Left renal cortex interstitium (tissue), 4 donors: Measurements from ENCODE around the gene RPRD1B. TPM values are rescaled to one million over a fixed set of nuclear protein-coding genes. Genes with fewer than 3 reads are reported as not detected.

ENCODE experiments used
- DNase-seq, 4 donors: peaks; one replicate each; pipeline ENCODE4 v3.0.0-alpha.2; 2013; ENCODE audit warnings: low read depth in 4 of 4, low spot score in 2 of 4, missing footprints in 1 of 4
- polyA plus RNA-seq, 4 donors: library from polyadenylated mRNA; unstranded; fragments of 120-200 nt; gene quantifications; one replicate each; pipeline ENCODE4 v1.2.1, GENCODE V29; 2013; ENCODE audit not compliant: insufficient read length in 4 of 4

The RPRD1B gene
- polyA plus RNA-seq, 4 donors: 35.3 to 41.6 (median 37.7) TPM

DNA sequence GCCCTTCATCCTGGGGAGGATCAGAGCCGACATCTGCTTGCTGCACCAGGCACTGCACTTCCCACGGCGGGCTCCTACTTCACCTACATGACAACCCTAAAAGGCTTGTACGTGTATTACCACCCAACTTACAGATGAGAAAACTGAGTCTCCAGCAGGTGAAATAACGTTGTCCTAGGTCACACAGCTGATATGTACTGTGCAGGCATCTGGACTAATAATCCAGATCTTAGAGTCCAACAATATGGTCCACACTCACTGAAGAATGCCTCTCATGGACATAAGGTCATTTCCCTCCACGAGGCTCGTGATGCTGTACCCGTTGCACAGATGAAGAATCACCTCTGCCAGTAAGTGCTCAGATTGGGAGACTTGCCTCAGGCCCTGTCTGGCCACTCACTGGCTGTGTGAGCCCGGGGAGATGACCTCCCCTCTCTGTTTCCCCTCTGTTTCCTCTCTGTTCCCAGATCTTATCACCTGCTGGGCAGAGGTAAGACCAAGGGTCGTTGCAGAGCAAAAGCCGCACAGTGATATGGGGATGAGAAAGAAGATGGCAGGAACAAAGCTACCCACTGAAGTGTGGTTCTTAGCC, 99.5 kb downstream of the RPRD1B start:
- no peak for DNase-seq

DNA sequence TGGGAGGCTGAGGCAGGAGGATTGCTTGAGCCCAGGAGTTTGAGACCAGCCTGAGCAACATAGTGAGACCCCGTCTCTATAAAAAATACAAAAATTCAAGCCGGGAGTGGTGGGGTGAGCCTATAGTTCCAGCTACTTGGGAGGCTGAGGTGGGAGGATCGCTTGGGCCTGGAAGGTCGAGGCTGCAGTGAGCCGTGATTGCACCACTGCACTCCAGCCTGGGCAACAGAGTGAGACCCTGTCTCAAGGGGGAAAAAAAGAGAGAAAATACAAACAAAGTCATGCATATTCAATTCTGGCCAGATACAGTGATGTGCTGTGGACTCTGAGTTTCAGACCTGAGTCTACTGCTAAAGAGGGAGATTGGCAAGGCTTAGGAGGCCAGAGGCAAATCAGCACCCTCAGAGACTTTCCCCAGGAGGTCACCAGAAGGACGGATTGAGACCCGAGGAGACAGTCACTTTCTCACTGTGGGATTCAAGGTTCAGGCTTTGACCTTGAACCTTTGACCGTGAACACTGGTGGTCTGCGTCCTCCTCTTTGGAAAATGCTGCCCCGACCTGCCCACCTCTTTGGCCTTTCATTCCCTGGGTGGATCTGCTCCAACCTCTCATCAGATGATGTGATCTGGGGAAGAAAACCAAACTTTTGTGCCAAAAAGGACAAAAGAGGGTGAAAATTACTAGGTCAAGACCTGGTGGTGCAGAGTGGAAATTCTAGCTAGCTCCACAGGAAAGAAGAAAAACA, 100.3 kb downstream of the RPRD1B start:
- no peak for DNase-seq

DNA sequence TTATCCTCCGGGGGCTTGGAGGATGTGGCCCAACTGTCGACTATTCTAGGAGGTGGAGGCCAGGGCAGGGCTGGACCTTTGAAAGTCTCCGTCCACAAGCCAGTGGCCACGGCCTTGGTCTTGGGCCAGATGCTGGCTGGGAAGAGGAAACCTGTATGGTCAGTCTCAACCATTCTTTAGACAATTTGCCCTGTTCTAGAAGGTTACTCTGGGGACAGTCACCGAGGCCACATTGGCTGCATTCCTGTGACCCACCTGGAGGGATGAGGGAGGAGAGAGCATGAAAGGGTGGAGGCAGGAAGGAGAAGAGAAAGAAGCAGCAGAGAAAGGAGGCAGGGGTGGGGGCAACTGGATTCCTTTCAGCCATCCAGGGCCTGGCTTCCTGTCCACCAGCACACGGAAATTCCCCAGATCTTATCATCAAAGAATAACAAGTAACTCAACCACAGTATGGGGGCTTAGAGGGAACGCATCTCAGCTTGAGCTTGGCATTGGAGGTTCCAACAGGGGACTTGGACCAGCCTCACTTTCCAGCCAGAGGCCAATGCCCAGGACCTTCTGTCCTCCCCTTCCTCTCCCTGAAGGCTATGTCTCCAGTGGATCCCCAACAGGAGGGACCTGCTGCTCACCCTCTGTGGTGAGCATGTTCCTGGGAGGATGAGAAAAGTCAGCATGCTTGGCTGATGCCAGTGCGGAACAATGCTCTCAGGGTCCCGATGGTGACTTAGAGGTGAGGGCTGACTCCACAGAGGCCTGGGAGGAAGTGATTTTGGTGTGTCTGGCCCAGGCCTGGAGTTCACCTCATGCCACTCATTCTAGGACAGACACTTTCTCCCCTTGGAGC, 101.1 kb downstream of the RPRD1B start:
- no peak for DNase-seq

DNA sequence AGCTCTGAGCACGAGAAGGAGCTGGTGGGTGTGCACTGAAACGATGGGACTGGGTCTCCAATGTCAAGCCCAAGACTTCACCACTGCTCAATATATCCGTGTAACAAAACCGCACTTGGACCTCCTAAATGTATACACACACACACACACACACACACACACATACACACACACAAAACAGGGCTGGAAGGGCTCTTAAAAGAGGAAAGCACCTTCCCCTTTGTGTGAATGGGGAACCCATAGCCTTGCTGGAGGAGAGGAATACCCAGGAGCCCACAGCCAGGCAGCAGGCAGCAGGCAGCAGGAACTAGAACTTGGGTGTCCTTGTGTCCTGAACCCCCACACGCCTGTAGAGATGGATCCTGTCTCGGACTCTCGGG, 101.7 kb downstream of the RPRD1B start:
- no peak for DNase-seq

DNA sequence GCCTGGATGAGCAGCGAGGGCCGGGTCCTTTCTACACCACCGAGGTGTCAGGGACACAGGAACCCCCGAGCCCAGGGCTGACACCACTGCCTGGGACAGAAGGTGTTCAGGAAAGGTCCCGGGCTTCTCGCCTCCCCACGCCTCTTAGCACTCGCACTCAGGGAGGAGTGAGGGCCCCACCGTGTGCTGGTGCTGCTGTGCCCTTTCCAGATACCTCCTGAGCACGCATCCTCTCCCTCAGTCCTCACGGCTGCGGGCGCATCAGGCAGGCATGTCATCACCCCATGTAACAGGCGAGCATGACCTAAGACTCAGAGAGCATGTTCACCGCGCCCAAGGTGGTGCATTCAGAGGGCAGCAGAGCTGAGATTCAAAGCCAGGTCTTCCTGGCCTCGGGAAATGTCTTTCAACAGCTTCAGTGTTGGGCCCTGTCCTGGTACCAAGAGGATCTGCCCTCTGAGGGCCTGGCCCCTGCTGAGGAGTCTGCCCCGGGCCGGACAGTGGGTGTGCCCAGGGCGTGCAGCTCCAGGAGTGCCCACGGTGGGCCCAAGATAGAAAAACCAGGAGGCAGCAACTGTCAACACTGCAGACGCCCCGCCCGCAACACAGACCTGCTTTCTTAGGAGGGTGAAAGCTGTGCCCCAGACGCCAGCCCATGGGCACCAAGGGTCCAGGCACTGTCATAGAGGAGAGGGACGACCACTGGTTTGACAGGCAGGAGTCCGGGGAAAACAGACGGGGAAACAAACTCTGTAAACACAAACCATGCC, 102.3 kb downstream of the RPRD1B start:
- no peak for DNase-seq

DNA sequence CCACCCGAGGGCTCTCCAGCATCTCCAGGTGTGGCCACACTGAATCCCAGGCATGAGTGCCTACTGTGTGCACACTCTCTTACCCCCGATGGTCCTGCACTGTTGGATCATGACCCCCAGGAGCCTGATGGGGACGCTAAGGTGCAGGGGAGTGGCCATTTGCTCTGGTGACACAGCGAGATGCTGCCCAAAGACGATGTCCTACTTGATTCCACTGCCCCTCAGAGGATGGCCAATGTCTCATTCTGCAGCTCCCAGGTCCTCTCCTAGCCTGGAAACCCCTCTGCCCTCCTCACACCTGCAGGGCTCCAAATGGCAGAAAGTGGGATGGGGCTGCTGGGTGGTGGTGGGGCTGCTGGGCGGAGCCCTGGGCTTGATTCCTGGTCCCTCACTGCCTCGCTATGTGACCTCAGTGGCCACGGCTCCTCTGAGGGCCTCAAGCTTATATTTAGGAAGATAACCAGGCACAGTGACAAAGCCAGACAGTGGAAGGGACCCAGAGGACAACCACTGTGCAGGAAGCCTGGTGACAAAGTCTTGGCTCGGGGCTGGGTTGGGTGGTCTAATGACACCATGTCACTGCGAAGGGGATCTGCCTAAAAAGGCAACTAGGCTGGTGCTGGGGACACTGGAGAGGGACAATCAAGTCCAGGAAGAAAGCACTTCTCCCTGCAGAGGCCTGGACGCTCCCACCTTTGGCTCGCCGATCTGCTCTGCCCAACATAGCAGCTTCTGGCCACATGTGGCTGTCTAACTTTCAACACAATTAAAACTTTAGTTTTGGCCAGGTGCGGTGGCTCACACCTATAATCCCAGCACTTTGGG, 103.1 kb downstream of the RPRD1B start:
- DNase-seq: no peak

DNA sequence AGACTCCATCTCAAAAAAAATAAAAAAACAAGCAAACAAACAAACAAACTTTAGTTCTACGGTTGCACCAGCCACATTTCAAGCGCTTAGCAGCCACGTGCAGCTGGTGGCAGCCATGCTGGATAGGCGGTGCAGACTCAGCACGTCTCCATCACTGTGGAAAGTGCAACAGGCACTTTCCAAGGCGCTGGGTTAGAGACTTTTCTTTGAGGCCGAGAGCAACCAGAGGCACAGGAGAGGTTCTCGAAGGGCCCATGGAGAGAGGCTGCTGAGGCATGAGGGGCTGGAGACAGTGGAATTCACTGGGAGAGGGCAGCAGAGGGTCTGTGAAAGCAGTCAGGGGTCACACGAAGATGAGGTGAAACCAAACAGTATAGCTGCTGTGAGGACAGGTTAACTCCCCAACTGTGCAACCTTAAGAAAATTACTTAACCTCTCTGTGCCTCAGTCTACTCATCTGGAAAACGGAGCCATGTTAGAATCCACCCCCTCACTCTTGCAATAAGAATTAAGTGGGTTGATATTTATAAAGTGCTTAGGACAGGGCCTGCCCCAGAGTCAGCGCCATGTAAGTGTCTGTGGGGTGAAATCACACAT, 104.0 kb downstream of the RPRD1B start:
- DNase-seq: no peak

DNA sequence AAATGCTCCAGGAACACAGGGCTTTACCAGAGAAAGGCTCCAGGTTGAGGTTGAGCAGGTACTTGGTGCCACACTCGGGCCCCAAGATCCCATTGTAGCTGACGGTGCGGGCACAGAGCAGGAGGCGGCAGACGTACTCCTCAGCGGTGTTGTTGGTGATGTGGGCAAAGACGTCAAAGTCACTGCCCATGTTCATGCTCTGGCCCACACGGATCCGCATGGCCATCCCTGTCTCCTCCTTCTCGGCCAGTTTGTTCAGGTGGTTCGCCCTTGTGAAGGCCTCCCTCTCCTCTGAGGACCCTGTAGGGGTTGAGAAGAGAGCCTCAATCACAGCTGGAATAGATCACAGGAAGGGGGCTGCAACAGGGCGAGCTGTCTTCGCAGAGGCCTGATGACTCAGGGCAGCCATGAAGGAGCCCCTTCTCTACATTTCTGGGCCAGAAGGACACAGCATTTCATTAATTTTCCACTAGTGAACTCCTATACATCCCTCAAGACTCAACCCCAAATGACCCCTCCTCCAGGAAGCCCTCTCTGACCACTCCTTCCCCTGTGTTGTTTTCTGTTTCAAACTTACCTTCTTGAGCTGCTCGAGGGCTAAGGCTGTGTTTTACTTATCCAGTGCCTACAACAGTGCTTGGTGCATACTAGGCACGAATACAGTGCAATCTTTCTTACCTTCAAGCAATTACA, 104.7 kb downstream of the RPRD1B start:
- DNase-seq: no peak

DNA sequence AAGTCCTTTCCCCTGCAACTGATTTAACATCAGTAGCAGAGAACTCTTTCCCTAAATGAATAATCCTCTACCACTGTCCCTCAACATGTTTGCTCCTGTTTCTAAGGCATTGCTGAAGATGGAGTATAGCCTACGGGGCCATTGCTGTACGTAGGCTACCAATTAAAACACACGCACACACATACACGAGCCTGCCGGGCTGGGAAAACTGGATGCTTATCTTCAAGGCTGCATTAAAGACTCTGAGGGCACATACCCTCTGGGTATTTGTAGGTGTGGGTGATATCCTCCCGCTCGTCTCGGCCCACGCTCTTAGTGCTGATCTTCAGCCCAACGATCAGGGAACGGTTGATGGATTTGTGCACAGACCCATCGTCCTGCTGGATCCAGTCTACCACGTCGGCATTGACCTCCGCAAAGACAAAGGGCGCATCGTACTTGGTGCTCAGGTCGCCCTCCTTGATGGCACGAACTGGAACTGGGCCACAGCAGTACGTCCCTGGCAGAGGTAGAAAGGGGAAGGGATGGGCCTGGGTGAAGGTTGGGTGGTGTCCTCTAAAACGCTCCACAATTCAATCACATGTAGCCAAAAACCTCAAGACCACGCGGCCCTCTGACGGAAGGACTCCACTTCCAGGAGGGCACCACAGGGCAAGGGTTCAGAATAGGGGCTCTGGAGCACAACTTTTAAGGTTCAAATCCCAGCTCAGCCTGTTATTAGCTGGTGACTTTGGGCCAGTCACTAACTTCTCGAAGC, 105.8 kb downstream of the RPRD1B start:
- DNase-seq: no peak

DNA sequence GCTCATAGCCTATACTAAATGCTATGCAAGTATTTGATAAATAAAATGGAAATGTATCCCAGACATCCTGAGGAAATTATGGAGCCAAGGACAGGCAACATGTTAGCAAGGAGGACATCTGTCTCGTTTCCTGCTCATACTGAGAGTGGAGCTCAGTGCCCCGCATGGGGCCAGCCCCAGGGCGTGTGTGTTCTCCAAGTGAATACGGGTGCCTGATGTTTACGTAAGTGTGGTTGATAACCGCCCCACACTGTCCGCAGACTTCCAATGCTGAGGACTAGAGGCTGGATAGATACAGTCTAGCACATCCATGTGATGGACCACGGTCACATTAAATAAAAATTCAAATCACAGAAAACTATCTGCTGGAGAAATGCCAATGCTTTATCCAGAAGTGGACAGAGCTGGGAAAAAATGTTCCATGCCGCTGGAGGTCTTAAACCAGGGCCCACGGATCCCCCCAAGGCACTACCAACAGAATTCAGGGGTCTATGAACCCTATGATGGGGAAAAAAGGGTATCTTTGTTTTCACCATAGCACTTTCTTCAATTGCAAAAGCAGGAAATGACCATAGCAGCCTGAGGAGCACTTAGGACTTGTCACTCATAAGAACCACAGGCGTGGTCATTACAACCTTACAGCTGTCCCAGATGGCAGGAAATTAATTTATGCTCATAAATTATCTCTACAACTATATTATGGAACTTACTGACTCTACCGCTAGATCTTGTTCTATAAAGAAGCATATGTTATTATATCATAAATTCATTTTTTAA, 106.6 kb downstream of the RPRD1B start:
- DNase-seq: no peak

DNA sequence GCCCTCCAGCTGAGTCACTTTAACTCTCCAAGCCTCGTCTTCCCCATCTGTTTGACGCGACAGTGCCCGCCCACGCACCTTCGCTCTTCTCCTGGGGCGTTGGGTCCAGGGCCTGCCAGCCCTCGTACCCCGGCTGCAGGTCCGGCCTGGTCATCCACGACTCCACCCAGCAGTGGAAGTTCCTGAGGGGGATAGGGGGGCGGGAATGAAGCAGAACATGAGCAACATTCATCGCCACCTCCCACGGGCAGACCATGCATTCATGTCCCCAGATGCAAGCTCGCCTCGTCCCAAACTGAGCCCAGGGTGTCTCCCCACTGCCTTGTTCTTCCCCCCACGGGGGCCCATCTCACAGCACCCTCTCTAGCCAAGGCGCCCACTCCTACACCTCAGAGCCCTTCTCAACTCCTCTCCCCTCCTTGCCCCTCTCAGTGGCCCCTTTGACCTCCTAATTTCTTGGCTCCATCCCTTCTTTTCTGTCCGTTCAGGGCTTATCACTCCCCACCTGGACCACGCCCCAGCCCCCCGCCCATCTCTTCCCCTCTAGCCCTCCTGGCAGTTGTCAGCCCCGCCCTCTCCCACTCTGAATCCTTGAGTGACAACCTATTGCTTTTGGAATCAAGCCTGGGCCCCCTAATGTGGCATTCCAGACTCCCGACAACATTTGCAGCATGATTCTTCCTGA, 107.8 kb downstream of the RPRD1B start:
- DNase-seq: no peak

Other genes with a start within 250 kb of the RPRD1B start
- 1 to 10 TPM; 1.8 to 2.9 (median 2.1) TPM for gene VSTM2L, start 130.6 kb upstream of the RPRD1B start, polyA plus RNA-seq
- 10 to 100 TPM; 20.9 to 32.6 (median 28.7) TPM for gene TTI1, start 290 bp upstream of the RPRD1B start, polyA plus RNA-seq
- gene TGM2, start 131.5 kb downstream of the RPRD1B start, polyA plus RNA-seq: 10 to 100 TPM; 35.8 to 38.1 (median 36.4) TPM
- 1 to 10 TPM; 2.3 to 5.5 (median 4.4) TPM for gene KIAA1755, start 227.0 kb downstream of the RPRD1B start, polyA plus RNA-seq